ENCODE results near the gene RNF19B.
A peak's percentile ranks its signal among the peaks of the same experiment; 100 is the strongest.

The RNF19B gene

DNA sequence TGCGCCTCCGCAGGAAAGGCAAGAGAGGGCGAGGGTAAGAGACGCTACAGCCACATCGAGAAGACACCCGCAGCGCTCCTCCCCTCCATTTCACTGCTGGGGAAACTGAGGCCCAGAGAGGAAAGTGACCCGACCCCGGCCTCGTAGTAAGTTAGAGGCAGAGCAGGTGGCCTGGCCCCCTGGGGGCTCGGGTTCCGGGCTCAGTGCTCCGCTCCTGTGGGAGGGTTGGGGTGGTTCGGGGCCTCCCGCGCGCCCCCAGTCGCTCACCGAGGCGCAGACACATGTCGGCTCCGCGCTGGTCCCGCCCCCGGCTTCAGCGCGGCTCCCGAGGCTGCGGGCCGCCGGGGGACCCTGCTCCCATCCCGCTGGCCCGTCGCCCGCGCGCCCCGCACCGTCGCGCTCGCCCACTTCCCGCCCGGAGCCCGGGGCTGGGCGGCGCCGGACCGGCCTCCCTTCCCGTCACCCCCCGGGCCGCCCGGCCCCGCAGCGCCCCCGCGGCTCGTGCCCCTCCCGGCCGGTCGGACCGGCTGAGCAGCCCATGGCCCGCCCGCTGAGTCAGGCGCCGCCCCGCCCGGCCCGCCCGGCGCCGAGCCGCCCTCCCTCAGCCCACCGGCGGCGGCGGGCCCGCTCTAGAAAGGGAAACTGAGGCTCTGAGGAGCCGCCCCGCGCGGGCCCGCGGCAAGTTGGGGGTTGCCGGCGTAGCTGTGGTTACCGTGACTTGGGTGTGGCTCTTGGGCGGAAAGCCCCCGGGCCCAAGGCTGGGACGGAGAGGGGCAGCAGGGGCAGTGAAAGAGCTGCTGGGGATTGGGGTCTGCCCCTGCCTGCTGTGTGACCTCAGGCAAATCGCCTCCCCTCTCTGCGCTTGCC, 63.4 kb downstream of the RNF19B start, which contains the start of gene TMEM54:
TMEM54 (minus strand) TSS at position 434 of the 867 bp plus-strand sequence; CDS start at position 283, 151 bp downstream.
- DNase-seq = no peak

DNA sequence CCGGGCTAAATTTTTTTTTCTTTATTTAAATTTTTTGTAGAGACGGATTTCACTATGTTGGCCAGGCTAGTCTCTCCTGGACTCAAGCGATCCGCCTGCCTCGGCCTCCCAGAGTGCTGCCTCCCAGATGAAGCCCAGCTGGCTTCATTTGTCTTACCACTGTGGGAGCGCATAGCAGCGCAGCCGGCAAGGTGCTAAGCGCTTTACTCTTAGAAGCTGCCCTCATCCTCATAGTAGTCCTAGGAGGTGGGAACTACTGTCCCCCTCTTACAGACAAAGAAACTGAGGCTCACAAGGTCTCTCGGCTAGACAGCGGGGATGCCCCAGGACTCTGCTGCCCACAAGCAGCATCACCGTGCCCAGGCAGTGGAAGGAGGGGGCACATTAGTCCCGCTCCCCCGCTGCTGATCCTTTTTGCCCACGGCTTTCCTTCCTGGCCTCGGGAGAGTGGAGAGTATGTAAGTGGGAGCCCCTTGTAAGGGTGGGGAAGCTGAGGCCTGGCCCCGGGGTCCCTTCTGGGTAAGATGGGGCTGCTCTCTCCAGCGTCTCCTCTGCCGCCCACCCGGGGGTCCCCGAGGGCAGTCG, 64.1 kb downstream of the RNF19B start:
- no peak for DNase-seq

DNA sequence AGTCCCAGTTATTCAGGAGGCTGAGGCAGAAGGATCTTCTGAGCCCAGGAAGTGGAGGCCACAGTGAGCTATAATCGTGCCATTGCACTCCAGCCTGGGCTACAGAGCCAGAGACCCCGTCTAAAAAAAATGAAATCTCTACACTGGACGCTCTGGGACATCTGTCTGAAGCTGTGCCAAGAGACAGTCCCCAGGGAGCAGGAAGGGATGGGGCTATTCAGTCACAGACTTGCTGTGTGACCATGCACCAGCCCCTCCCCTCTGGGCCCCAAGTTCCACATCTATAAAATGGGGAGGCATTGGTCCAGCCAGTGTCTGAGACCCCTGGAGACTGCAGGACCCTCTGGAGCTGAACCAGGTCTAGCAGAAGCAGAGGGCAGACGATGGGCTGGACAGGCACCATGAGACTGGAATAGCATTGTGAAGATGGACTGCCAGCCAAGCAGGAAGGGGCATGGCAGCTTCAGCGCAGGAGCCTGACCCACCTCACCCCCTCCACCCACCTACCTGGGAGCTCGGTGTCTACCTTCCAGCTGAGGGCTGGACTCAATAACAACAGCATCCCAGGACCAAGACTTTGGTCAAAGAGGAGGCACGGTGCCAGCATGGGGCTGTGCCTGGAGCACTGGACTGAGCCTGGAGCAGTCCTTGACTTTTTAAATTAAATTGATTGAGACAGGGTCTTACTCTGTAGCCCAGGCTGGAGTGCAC, 64.9 kb downstream of the RNF19B start:
- no peak for DNase-seq

DNA sequence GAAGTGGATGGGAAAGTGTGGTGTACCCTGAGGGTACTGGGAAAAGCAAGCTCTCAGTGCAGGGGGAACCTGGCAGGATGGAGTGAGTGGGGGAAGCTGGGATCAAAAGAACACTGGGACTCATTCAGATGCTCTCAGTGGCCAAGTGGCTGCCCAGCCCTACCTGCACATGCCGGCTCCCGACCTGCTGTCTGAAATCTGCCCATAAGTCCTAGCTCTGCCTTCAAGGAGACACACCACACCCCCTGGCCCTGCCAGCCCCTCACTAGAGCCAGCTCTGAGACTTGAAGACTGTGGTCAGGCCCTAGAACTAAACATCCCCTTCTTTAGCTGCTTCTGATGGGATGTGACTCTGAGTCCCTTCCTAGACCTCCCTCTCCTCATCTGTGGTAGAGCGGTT, 65.7 kb downstream of the RNF19B start:
- no peak for DNase-seq

DNA sequence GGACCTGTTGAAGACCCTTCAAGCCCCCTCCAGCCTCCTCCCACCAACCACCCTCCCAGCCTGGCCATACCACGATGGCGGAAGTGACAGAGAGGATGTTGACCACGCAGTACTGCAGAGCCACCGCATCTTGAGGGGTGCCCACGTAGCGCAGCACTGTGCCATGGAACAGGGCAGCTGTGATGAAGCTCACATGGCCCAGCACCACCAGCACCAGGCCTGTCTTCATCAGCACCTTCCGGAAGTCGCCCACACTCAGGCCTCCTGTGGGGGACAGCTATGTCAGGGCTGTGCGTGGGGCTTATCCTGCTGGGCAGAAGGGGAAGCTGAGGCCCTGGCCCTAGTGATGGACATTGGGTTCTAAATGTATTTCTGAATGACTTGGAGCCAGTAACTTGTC, 66.6 kb downstream of the RNF19B start:
- DNase-seq = no peak

DNA sequence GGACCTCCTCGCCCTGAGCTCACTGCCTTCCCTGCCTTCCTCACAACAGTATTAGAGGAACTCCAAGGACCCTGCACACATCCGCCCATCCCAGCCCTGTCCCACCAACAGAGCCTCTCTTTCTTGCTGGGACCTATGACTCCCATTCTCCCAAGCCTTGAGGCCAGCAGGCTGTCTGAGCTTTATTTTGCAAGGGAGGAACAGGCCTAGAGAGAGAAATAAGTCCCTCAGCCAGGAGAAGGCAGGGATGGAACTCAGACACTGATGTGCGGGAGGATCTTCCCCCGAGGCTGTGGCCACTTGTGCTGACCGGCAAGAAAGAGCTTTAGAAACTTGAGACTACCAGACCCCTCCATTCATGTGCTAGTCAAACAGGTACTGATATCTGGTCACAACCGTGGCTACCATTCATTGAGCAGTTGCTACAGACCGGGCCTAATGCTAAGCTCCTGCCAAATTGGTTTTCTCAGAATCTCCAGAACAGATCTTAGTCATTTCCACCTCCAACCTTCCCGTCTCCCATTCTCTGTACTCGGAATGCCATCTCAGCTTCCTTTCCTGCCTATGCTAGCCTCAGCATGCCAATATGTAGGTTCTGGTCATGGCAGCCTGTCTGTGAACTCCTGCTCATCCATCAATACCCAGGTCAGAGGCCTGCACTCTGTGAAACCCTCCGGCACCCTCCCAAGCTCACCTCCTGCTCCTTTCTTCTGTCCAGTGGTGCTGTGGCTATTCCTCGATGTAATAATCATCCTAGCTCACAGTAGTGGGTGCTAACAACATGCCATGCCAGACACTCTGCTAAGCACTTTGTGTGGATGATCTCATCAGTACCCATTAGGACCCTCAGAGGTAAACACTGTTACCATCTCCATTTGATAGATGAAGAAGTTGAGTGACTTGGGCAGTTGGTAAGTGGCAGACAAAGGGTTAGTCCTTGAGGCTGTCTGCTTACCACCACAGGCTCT, 67.2 kb downstream of the RNF19B start:
- DNase-seq = no peak

DNA sequence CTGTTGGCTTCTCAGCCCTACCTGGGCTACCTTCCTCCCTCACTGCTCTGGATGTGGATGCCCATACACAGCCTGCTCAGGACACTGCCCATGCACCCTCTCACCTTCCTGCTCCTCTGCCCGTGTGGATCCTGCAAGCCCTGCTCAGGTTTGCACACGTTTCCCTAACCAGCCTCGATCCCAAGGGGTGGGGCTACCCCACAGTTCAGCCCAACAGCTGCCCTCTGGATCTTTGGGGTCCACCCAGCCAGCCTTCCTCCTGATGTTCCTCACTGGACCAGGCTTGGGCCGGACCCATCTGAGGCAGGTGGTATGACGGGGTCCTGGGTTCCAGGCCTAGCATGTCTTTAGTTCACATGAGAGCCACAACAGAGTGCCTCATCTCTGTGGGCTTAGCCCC, 68.2 kb downstream of the RNF19B start:
- no peak for DNase-seq

DNA sequence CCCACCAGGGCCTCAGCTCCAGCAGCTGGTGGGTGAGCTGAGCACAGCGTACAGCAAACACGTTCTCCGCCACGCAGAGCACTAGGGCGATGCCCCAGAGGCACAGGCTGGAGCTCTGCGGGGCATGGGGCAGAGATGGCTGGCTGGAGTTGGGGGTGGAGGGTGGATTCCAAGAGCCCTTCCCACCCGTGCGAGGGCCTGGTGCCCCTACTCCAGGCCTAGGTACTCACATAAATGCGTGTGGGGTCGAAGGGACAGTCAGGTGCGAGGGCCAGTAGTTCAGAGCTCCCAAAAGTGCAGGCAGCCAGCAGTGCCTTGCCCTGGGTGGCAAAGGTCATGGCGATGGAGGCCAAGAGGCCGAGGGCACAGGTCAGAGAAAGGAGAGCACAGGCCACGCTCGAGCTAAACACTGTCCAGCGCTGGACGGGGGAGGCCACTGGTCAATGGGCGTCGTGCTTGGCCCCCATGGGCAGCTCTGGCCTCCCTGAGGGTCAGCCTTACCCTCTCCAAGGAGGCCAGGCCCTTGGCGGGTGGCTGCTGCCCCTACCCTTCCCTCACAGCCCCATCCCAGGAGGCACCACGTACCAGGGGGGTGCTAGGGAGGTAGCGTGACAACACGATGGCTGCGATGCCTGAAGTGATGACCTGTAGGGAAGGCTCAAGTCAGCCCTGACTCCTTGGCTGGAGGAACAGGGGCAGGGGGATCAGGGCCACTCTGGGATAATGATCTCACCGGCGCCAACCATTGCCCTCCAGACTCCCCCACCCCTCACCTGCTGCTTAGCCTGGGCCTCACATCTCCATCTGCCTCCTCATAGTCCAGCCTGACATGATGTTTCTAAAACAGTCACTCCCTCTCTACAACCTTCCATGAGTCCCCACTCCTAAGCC, 69.0 kb downstream of the RNF19B start:
- DNase-seq = no peak

DNA sequence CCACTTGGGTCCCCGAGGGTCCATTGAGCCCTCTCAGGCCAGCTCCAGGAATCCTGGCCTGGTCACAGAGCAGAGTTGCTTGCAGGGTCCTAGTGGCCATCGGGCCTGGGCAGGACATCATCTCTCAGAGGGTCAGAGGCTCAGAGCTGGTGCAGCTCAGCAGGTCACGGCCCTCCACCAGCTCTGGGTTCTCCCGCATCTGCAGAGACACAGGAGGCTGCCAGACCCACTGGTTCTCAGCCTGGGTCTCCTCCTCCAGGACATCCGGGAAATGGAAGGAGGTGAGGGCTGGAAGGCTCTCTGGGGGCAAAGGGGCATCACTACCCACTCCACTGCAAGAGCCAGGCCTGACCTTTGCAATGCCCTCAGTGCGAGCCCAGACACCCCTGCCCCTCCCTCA, 69.9 kb downstream of the RNF19B start:
- no peak for DNase-seq

DNA sequence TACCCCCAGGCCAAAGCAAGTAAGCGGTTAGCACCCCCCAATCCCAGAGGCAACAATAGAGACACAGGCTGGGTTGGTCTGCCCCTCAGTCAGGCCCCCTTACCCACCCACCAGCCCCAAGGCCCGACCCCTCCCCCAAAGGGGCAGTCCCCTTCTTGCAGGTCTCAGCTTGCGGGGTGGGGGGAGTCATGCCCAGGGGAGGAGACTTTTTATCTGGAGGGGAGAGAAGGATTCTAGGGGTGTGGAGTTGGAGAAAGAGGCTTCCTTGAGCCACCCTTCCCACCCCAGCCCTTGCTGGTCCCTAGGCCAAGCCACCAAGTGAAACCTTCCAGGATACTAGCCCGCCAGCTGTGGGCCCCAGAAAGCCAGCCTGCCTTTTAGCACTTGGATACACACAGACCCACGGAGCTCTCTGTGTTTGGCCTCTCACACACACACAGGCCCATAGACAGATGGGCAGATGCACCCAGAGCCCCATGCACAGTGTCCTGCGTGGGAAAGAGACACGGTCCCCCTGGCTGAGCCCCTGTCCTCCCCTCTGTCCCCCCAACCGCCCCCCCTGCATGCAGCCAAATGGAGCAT, 70.5 kb downstream of the RNF19B start:
- DNase-seq = no peak

DNA sequence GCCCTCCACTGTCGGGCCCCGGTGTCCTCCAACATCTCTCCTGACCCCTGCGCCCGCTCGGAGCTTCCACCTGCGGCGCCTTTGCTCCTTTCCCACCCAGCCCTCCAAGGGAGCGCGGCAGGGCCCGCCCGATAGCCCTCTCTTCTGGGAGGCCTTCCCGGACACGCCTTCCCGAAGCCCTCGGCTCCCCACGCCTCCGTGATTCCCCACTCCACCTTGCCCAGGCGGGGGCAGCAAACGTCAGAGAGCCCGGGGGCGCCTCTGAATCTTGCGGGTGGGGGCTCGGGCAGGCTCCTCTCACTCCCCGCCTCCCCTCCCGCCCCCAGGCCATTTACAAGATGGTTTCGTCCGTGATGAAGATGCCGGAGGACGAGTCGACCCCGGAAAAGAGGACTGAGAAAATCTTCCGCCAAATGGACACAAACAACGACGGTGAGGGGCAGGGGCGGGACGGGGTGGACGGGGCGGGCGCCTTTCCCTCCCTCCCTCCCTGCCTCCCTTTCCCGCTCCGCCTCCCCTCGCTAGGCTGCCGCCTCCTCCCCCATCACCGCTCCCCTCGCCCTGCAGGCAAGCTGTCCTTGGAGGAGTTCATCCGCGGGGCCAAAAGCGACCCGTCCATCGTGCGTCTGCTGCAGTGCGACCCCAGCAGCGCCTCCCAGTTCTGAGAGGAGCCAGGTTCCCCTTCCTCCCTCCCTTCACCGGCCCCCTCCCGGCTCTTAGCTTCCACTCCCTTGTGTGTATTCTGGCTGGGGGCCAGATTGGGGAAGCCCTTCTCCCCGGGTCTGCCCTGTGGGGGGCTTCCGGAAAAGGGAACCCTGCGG, 71.2 kb downstream of the RNF19B start:
- peak; percentile 58 for DNase-seq

DNA sequence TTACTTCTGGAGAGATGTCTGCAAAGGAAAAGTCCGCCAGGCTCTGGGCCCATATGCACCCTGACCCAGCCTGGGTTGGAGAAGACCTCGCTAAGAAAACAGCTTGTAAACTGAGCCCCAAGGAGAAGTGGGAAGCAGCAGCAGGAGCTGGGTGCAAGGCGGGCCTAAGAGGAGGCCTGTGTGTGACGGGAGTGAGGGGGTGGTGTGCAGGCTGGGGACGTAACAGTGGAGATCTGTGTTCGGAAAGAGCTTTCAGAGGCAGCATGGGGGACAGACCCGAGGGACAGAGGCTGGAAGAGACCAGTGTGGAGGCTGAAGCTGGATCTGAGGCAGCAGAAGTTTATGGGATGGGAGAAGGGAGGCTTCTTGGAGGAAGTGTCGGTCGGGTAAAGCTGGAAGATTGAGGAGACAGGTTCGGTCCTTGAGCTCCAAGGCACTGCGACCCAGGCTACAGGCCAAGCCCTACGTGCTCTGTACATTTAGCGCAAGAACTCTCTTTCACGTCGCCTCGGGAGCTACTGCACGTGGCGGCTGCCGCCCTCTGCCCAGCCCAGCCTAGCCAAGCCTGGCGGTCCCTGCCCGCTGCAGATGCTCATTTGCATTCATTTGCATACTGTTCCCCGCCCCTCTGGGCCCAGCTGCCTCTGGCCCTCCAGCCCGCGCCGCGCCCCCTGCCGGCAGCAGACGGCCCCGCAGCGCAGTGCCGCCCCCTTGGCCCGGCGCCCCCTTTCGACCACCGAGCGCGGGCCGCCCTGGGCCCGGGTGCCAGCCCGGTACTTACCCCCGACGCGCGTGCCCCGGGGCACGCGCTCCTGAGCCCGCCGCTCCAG, 72.0 kb downstream of the RNF19B start:
- peak; percentile 78 for DNase-seq

DNA sequence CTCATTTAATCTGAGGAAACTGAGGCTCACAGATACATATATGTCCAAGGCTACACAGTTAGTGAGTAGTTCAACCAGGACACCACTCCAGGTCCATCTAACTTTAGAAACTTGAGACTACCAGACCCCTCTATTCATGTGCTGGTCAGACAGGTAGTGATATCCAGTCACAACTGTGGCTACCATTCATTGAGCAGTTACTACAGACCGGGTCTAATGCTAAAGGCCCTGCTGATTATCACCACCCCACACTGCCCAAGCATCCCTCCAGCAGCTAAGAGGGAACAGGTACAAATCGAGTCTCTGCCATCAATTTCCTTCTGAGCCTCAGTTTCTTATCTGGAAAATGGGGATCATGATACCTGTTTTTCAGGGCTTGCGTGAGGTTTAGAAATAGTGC, 73.0 kb downstream of the RNF19B start:
- no peak for DNase-seq

DNA sequence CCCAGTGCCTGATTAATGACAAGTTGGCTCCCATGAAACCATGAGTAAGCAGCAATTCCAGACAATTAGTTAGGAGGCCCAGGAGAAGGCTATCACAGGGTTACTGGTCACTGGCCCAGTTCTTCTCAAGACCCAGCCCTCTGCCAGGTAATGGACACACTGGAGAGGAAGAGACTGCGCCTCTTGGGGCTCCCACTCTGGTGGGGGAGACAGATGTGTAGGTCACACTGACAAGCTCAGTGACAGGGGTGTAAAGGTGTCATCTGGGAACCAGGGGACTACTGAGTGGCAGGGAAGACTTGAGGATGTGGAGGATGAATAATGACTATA, 73.4 kb downstream of the RNF19B start:
- no peak for DNase-seq

DNA sequence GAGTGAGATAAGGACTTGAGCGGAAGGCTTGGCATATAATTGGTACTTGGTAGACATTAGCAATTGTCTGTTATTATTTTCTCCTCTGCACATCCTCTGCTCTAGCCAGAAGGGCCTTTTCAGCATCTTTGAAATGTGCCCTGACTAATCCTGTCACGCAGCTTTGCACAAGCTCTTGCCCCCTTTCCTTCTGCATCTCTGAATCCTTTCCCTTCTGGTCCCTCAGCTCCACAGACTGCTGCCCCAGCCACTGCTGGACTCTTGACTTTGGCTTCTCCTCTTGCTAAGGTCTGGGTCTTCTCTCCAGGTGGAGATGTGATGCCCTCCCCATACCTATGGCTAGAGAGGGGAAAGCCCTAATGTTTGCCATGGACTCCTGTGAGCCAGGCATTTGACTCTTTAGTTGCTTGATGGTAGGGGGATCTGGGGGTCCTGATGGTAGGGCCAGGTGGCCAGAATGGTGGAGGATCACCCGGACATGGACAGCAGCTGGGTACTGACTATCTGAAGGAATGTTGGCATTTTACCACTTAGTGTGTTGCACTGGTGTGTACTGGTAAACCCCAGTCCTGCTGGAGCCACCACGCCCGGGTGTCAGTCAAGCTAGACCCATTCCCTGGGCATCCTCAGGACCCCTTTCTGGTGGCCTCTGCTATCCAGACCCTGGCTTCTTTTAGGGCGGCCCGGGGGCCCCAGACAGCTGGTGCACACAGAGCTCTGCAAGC, 73.9 kb downstream of the RNF19B start:
- DNase-seq = no peak

DNA sequence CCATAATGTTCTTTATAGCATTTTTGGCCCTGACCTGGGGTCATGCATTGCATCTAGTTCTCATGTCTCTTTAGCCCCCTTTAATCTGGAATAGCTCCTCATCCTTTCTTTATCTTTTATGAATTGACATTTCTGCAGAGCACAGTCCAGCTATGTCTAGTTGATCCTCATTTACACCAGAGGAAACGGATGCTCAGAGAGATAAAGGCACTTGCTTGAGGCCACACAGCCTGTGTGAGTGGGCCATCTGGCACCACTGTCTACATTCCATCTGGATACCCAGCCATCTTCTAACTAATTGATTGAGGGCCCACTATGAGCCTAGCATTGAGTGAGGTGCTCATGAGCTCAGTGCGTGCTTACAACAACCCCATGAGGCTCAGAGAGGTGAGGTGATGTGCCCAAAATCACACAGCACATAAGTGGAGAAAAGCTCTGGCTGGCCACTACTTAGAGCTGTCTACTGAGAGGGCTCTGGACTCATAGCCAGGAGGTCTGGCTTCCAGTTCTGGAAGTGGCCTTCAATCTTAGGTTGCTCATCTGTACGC, 74.8 kb downstream of the RNF19B start:
- no peak for DNase-seq

DNA sequence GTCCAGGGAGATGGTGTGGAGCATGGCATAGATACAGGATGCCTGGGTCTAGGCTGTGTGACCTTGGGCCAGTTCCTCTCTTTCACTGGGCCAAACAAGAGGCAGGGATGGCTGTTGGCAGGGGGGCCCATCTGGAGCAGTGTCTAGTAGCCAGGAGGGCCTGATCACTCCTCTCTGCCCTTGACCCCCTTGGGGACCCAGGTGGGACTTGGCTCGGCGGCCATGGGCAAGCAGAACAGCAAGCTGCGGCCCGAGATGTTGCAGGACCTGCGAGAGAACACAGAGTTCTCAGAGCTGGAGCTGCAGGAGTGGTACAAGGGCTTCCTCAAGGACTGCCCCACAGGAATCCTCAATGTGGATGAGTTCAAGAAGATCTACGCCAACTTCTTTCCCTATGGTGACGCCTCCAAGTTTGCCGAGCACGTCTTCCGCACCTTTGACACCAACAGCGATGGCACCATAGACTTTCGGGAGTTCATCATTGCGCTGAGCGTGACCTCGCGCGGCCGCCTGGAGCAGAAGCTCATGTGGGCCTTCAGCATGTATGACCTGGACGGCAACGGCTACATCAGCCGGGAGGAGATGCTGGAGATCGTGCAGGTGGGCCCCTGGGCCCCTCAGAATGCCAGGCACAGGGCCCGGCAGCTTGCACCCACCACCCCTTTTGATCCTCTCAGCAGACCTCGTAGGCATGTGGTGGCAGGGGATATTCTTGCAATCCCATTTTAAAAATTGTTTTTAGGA, 75.8 kb downstream of the RNF19B start:
- DNase-seq = no peak

DNA sequence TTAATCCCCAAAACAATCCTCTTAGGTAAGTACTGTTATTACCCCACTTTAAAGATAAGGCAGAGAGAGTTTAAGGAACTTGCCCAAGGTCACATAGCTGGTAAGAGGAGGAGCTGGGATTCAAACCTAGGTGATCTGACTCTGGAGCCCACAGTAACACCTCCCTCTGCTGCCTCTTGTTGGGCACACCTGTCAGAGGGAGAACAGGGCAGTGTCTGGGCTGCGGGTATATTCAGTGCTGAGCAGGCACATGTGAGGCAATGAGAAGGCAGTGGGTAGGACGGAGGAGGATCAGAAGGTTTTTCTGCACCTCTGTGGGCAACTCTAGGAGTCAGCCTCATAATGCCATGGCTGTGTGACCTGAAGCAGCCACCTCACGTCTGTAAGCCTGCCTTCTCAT, 76.5 kb downstream of the RNF19B start:
- DNase-seq = no peak
